HG02623 (cell line): ENCODE measurements around the gene CALHM3.

Experiments used
- ATAC-seq: cut with Tn5 transposase; IDR thresholded peaks from one replicate; pipeline ENCODE4 v1.9.1; 2021; ENCODE audit warnings: moderate library complexity; ENCODE audit not compliant: unreplicated experiment

Gene CALHM3

GRCh38 chr10:103475437-103475836 is 3.6 kb downstream of the CALHM3 start:
- ATAC-seq = no peak

GRCh38 chr10:103474077-103474476 is 5.0 kb downstream of the CALHM3 start:
- ATAC-seq = no peak

- no peak for ATAC-seq
These were observed 5.8 kb downstream of the CALHM3 start for GRCh38 chr10:103473261-103473671.

GRCh38 chr10:103472005-103472404 is 7.0 kb downstream of the CALHM3 start:
- ATAC-seq = no peak

- ATAC-seq = peak; percentile 78
These were observed 8.0 kb downstream of the CALHM3 start for GRCh38 chr10:103470761-103471653.

GRCh38 chr10:103469201-103469600 is 9.8 kb downstream of the CALHM3 start:
- no peak for ATAC-seq

- no peak for ATAC-seq
These were observed 11.6 kb downstream of the CALHM3 start for GRCh38 chr10:103467406-103467805.

GRCh38 chr10:103466734-103467133 is 12.3 kb downstream of the CALHM3 start:
- no peak for ATAC-seq

- no peak for ATAC-seq
These were observed 13.4 kb downstream of the CALHM3 start for GRCh38 chr10:103465411-103466179.

GRCh38 chr10:103463499-103463898 is 15.5 kb downstream of the CALHM3 start:
- no peak for ATAC-seq

- no peak for ATAC-seq
These were observed 19.4 kb downstream of the CALHM3 start for GRCh38 chr10:103459615-103460014.

- no peak for ATAC-seq
These were observed 20.3 kb downstream of the CALHM3 start, which contains the start of gene CALHM1 for GRCh38 chr10:103458720-103459119. CALHM1 (minus strand) TSS chr10:103458900; CDS start chr10:103458751, 149 bp downstream.

- no peak for ATAC-seq
These were observed 21.0 kb downstream of the CALHM3 start for GRCh38 chr10:103457896-103458583.

- ATAC-seq = no peak
These were observed 21.8 kb downstream of the CALHM3 start for GRCh38 chr10:103457176-103457712.

GRCh38 chr10:103456074-103456660 is 22.9 kb downstream of the CALHM3 start:
- no peak for ATAC-seq

- no peak for ATAC-seq
These were observed 23.8 kb downstream of the CALHM3 start for GRCh38 chr10:103455235-103455634.

- no peak for ATAC-seq
These were observed 25.0 kb downstream of the CALHM3 start for GRCh38 chr10:103454026-103454425.

GRCh38 chr10:103452506-103453230 is 26.4 kb downstream of the CALHM3 start:
- ATAC-seq = no peak

GRCh38 chr10:103451831-103452505 is 27.1 kb downstream of the CALHM3 start, which contains the start of gene CALHM2:
CALHM2 (minus strand) TSS chr10:103452370; CDS start chr10:103449941, 2,429 bp downstream.
- peak; percentile 69 for ATAC-seq
